Epithelial cell of prostate (primary cell): Measurements from ENCODE around the gene UGT1A7.
"Not testable (repeated sequence)": the region's sequence is repeated elsewhere in the genome, so short reads cannot be mapped to it uniquely, and the experiment has no call there.

ENCODE experiments used
- DNase-seq: peaks from one replicate; pipeline ENCODE4 v3.0.0-alpha.2; 2011; ENCODE audit warnings: low read depth, low spot score
- H3K27ac ChIP-seq: fragments of 450-650 bp; 2 replicates; pipeline ENCODE4 v1.5.1; 2017; ENCODE audit warnings: mild to moderate bottlenecking

Gene UGT1A7

GRCh38 chr2:233681521-233682099 is at the start of gene UGT1A7:
Gene UGT1A7 (plus strand): TSS chr2:233681901. CDS start chr2:233681938, 37 bp downstream.
- no peak for DNase-seq
- no peak within 1 kb of the TSS for H3K27ac ChIP-seq

- not testable (repeated sequence) for H3K27ac ChIP-seq, DNase-seq
These were observed 45.4 kb upstream of the UGT1A7 start, which contains the start of gene UGT1A10 for GRCh38 chr2:233636306-233636705. Gene UGT1A10 (plus strand): TSS chr2:233636448. CDS start chr2:233636523, 75 bp downstream.

GRCh38 chr2:233638836-233639235 is 42.9 kb upstream of the UGT1A7 start:
- no peak overlapping the region for H3K27ac ChIP-seq
- no peak for DNase-seq

- DNase-seq = no peak
These were observed 41.8 kb upstream of the UGT1A7 start for GRCh38 chr2:233639860-233640259.

GRCh38 chr2:233643128-233643527 is 38.6 kb upstream of the UGT1A7 start:
- H3K27ac ChIP-seq = no peak overlapping the region
- no peak for DNase-seq

More at GRCh38 chr2:233639860-233640259, 41.8 kb upstream of the UGT1A7 start:
- H3K27ac ChIP-seq = no peak overlapping the region

- H3K27ac ChIP-seq = not testable (repeated sequence)
These were observed 35.7 kb upstream of the UGT1A7 start for GRCh38 chr2:233646033-233646432.

GRCh38 chr2:233650981-233651380 is 30.7 kb upstream of the UGT1A7 start:
- DNase-seq = no peak

More at GRCh38 chr2:233646033-233646432, 35.7 kb upstream of the UGT1A7 start:
- DNase-seq = not testable (repeated sequence)

GRCh38 chr2:233651430-233651829 is 30.3 kb upstream of the UGT1A7 start:
- H3K27ac ChIP-seq = no peak overlapping the region
- DNase-seq = no peak

More at GRCh38 chr2:233650981-233651380, 30.7 kb upstream of the UGT1A7 start:
- H3K27ac ChIP-seq = no peak overlapping the region

- H3K27ac ChIP-seq = no peak overlapping the region
- DNase-seq = no peak
These were observed 27.2 kb upstream of the UGT1A7 start for GRCh38 chr2:233654501-233654900.

GRCh38 chr2:233655043-233655442 is 26.7 kb upstream of the UGT1A7 start:
- no peak for DNase-seq
- H3K27ac ChIP-seq = no peak overlapping the region

GRCh38 chr2:233655943-233656342 is 25.8 kb upstream of the UGT1A7 start:
- not testable (repeated sequence) for H3K27ac ChIP-seq, DNase-seq

- DNase-seq = no peak
- H3K27ac ChIP-seq = no peak overlapping the region
These were observed 25.3 kb upstream of the UGT1A7 start for GRCh38 chr2:233656443-233656842.

GRCh38 chr2:233658610-233659009 is 23.1 kb upstream of the UGT1A7 start:
- no peak overlapping the region for H3K27ac ChIP-seq
- no peak for DNase-seq

- no peak overlapping the region for H3K27ac ChIP-seq
- DNase-seq = no peak
These were observed 17.8 kb upstream of the UGT1A7 start for GRCh38 chr2:233663911-233664310.

- no peak overlapping the region for H3K27ac ChIP-seq
- DNase-seq = no peak
These were observed 13.0 kb upstream of the UGT1A7 start for GRCh38 chr2:233668605-233669260.

- H3K27ac ChIP-seq = no peak within 1 kb of the TSS
- DNase-seq = no peak
These were observed 10.2 kb upstream of the UGT1A7 start, which contains the start of gene UGT1A9 for GRCh38 chr2:233671290-233672161. Gene UGT1A9 (plus strand): TSS chr2:233671898. CDS start chr2:233671935, 37 bp downstream.

GRCh38 chr2:233672886-233673285 is 8.8 kb upstream of the UGT1A7 start:
- DNase-seq = no peak
- no peak overlapping the region for H3K27ac ChIP-seq

GRCh38 chr2:233673896-233674295 is 7.8 kb upstream of the UGT1A7 start:
- no peak for DNase-seq

GRCh38 chr2:233674314-233674713 is 7.4 kb upstream of the UGT1A7 start:
- no peak for DNase-seq

More at GRCh38 chr2:233673896-233674295, 7.8 kb upstream of the UGT1A7 start:
- no peak overlapping the region for H3K27ac ChIP-seq

GRCh38 chr2:233674995-233675394 is 6.7 kb upstream of the UGT1A7 start:
- no peak overlapping the region for H3K27ac ChIP-seq
- no peak for DNase-seq

More at GRCh38 chr2:233674314-233674713, 7.4 kb upstream of the UGT1A7 start:
- no peak overlapping the region for H3K27ac ChIP-seq

- no peak overlapping the region for H3K27ac ChIP-seq
- no peak for DNase-seq
These were observed 5.7 kb upstream of the UGT1A7 start for GRCh38 chr2:233676046-233676445.
